Endothelial cell of umbilical vein (primary cell): ENCODE results near the gene FHIT. TPM values are rescaled to one million over a fixed set of nuclear protein-coding genes. Genes with fewer than 3 reads are reported as not detected.

ENCODE experiments used
- BruUV-seq: library from RNA; stranded (reverse); fragments of 400-500 nt; replicated peaks from 2 replicates; lab custom pipeline; 2021; lab: Mats Ljungman, UMichigan
- CTCF ChIA-PET: fragments of 300-600, 350-600 bp; sonication (Branson Sonifier 250); formaldehyde crosslinking; loops from one replicate; lab custom pipeline; 2021; ENCODE audit warnings: antibody characterized with exemption, inconsistent platforms; lab: Charles Lee
- POLR2A ChIA-PET: fragments of 300-600, 350-600 bp; sonication (Branson Sonifier 250); formaldehyde crosslinking; loops from one replicate; lab custom pipeline; 2021; ENCODE audit warnings: antibody characterized with exemption, inconsistent platforms; lab: Charles Lee
- DNase-seq: peaks from one replicate; pipeline ENCODE4 v3.0.0-alpha.2; 2011; ENCODE audit warnings: low read depth, low spot score
- FAIRE-seq: peaks from 2 replicates; lab custom pipeline; 2011; peaks lifted over from hg19 to GRCh38; lab: Jason Lieb, UNC
- H2AFZ ChIP-seq: 2 replicates; pipeline ENCODE4 v1.6.0; 2012; ENCODE audit warnings: low read depth, low read length, control low read depth, inconsistent platforms
- H3K27ac ChIP-seq: 2 replicates; pipeline ENCODE4 v1.5.1; 2011; ENCODE audit warnings: low read depth, mild to moderate bottlenecking, control low read depth, low read length, moderate library complexity; ENCODE audit not compliant: insufficient read depth
- H3K27me3 ChIP-seq, 2 experiments: 2 replicates each; pipeline versions ENCODE4 v1.6.0 to v1.6.1; 2011; ENCODE audit warnings: low read length in 2 of 2, mixed read lengths in 1 of 2; ENCODE audit not compliant: control insufficient read depth in 2 of 2, insufficient read depth in 2 of 2
- H3K36me3 ChIP-seq, 2 experiments: 2 replicates in 1 of 2; 3 replicates in 1 of 2; pipeline ENCODE4 v1.5.1; 2011; ENCODE audit warnings: low read length in 2 of 2, mild to moderate bottlenecking in 1 of 2, moderate library complexity in 1 of 2; ENCODE audit not compliant: control insufficient read depth in 2 of 2, insufficient read depth in 2 of 2; ENCODE audit errors: extremely low read depth in 1 of 2
- H3K4me1 ChIP-seq: 3 replicates; pipeline ENCODE4 v1.5.1; 2011; ENCODE audit warnings: mild to moderate bottlenecking, low read length; ENCODE audit not compliant: control insufficient read depth, insufficient read depth; ENCODE audit errors: extremely low read depth
- H3K4me2 ChIP-seq: 2 replicates; pipeline ENCODE4 v1.6.1; 2011; ENCODE audit warnings: low read length, control low read depth, mixed read lengths; ENCODE audit not compliant: insufficient read depth
- H3K4me3 ChIP-seq, 3 experiments: fragments of 200-600 bp in 1 of 3; sonication (generic), shearing (Covaris generic) in 1 of 3; replicated peaks in 1 of 3; 2 replicates each; pipeline ENCODE4 v1.5.1; 2011 to 2016; ENCODE audit warnings: control low read depth in 3 of 3, low read length in 3 of 3, mild to moderate bottlenecking in 2 of 3, inconsistent platforms in 1 of 3, low read depth in 1 of 3, moderate library complexity in 1 of 3; ENCODE audit not compliant: insufficient read depth in 1 of 3
- H3K79me2 ChIP-seq: 2 replicates; pipeline ENCODE4 v1.6.0; 2012; ENCODE audit warnings: low read length, inconsistent platforms; ENCODE audit not compliant: control insufficient read depth, insufficient read depth
- H3K9ac ChIP-seq: replicated peaks from 2 replicates; pipeline ENCODE3; 2011; ENCODE audit warnings: low read length, control low read depth; ENCODE audit not compliant: insufficient read depth; ENCODE audit errors: extremely low read depth
- H3K9me1 ChIP-seq: replicated peaks from 3 replicates; pipeline ENCODE4 v1.6.0; 2011; ENCODE audit warnings: mild to moderate bottlenecking, low read length; ENCODE audit not compliant: control insufficient read depth, insufficient read depth; ENCODE audit errors: extremely low read depth
- H3K9me3 ChIP-seq: replicated peaks from 2 replicates; pipeline ENCODE4 v1.5.1; 2012; ENCODE audit warnings: low read length, inconsistent platforms; ENCODE audit not compliant: control insufficient read depth, insufficient read depth
- H4K20me1 ChIP-seq: replicated peaks from 2 replicates; pipeline ENCODE3; 2011; ENCODE audit warnings: mild to moderate bottlenecking, low read length; ENCODE audit not compliant: control insufficient read depth, insufficient read depth; ENCODE audit errors: extremely low read depth
- CTCF ChIP-seq, 2 donors: IDR thresholded peaks; 1 replicate in 1 of 2; 2 replicates in 1 of 2; pipeline ENCODE4 v1.5.1; 2011; ENCODE audit warnings: low read length in 2 of 2, mild to moderate bottlenecking in 2 of 2, moderate library complexity in 2 of 2, control low read depth in 1 of 2, inconsistent platforms in 1 of 2, low read depth in 1 of 2; ENCODE audit not compliant: insufficient read depth in 1 of 2; ENCODE audit errors: extremely low read depth in 1 of 2
- EZH2 ChIP-seq: IDR thresholded peaks from 2 replicates; pipeline ENCODE4 v1.6.1; 2012; ENCODE audit warnings: borderline replicate concordance, low read depth, mild to moderate bottlenecking, moderate library complexity, low read length, inconsistent platforms; ENCODE audit not compliant: severe bottlenecking
- FOS ChIP-seq: IDR thresholded peaks from 2 replicates; pipeline ENCODE4 v1.6.1; 2011; ENCODE audit warnings: mild to moderate bottlenecking, low read length, moderate library complexity, borderline replicate concordance; ENCODE audit not compliant: insufficient read depth
- GATA2 ChIP-seq: IDR thresholded peaks from 2 replicates; pipeline ENCODE4 v1.7.0; 2011; ENCODE audit warnings: low read depth, mild to moderate bottlenecking, moderate library complexity, mixed read lengths, low read length; ENCODE audit not compliant: insufficient read length, insufficient read depth
- JUN ChIP-seq: IDR thresholded peaks from 2 replicates; pipeline ENCODE4 v1.6.1; 2011; ENCODE audit warnings: borderline replicate concordance, low read depth; ENCODE audit not compliant: insufficient read length, insufficient read depth
- MAX ChIP-seq: IDR thresholded peaks from 2 replicates; pipeline ENCODE4 v1.6.1; 2011; ENCODE audit not compliant: insufficient read depth, insufficient read length
- MYC ChIP-seq: IDR thresholded peaks from one replicate; pipeline ENCODE4 v1.6.1; 2011; ENCODE audit warnings: mild to moderate bottlenecking, low read depth, low read length
- POLR2A ChIP-seq: IDR thresholded peaks from 2 replicates; pipeline ENCODE4 v1.6.1; 2012; ENCODE audit warnings: low read depth, mild to moderate bottlenecking, control low read depth, low read length
- POLR2AphosphoS5 ChIP-seq: IDR thresholded peaks from 2 replicates; pipeline ENCODE4 v1.6.1; 2012; ENCODE audit warnings: low read depth, mild to moderate bottlenecking, control low read depth, low read length, moderate library complexity; ENCODE audit not compliant: insufficient read depth
- dilution Hi-C: fragments of 300-500 bp; cut with MboI; formaldehyde crosslinking; loops from one replicate; pipeline ENCODE4 v1.15.0; 2019; ENCODE audit warnings: low sequenced_read_pairs; ENCODE audit not compliant: extremely low pct_ligation_motif_present
- intact Hi-C: fragments of 100-400 bp; cut with micrococcal nuclease; formaldehyde crosslinking; loops from one replicate; pipeline ENCODE4 v1.10.0; 2022
- polyA plus RNA-seq, 4 experiments: library from polyadenylated mRNA; depleted of rRNA in 3 of 4; stranded (reverse) in 3 of 4; unstranded in 1 of 4; fragments of >200 nt; gene quantifications; 2 replicates each; pipeline versions ENCODE4 v1.2.1 to v1.2.3, GENCODE V29; 2011 to 2012; ENCODE audit warnings: missing spikeins in 1 of 4
- total RNA-seq: library from RNA; stranded (reverse); gene quantifications from 2 replicates; pipeline ENCODE4 v1.2.3, GENCODE V29; 2021

Gene FHIT
- total and polyA plus RNA-seq, 2 donors (not counting 3 experiments of a cell fraction or from before 2014, with no cell fraction given) = 0.47 to 2.2 TPM

- Histone ChIP-seq H4K20me1 (no peaks in the 10 kb centered on the region), H3K4me3 (no peak overlapping the region), H3K27me3 (no peaks in the 10 kb centered on the region), H3K9me3 (no peaks in the 10 kb centered on the region), H3K9me1 (no peaks in the 10 kb centered on the region), H3K4me1 (no peaks in the 10 kb centered on the region), H3K79me2 (no peaks in the 10 kb centered on the region), H3K4me2 (no peak overlapping the region), H3K27ac (no peak overlapping the region), H3K9ac (no peak overlapping the region), H2AFZ (no peak overlapping the region), H3K36me3 (no peaks in the 10 kb centered on the region)
- FAIRE-seq (no peak), DNase-seq (no peak)
- intact Hi-C loops (no loop called here), dilution Hi-C loops (no loop called here)
- BruUV-seq = no TSS peak
- ChIA-PET POLR2A (no interaction called here), CTCF (no interaction called here)
- TF ChIP-seq JUN (no peak), MYC (no peak), CTCF (IDR thresholded peaks at IDR 0.05; ENCODE audit: extremely low read depth in 1 of 2, insufficient read depth in 1 of 2, low read depth in 1 of 2, low read length in 2 of 2) (no peak), EZH2 (no peak)
Measured at GRCh38 chr3:60771766-60772165, 479.5 kb downstream of the FHIT start.

DNA sequence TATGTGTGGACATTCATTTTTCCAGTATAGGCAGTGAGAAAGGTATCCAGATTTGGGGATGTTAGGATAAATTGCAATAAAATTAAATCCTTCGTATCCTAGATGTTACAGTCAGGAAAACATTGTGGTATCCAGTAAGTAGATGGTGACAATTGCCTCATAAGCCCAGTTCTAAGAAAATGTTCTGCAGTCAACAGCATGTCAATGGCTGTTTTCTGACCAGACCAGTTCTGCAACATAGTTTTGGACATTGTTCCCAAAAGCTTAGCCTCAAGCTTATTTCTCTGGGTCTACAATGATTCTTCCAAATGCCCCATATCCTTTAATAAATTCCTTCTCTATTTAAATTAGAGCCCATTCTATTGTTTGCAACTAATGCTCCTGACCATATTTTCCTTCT, 480.7 kb downstream of the FHIT start:
- intact Hi-C loops = no loop called here
- no peaks in the 10 kb centered on the region for H3K9me3 ChIP-seq

More for the DNA sequence above, 480.7 kb downstream of the FHIT start:
- no peak for FAIRE-seq
- Histone ChIP-seq H3K9ac (no peak overlapping the region), H3K36me3 (no peaks in the 10 kb centered on the region), H3K9me1 (no peaks in the 10 kb centered on the region), H3K27ac (no peak overlapping the region), H3K79me2 (no peaks in the 10 kb centered on the region), H4K20me1 (no peaks in the 10 kb centered on the region), H3K4me3 (no peak overlapping the region), H3K4me1 (no peaks in the 10 kb centered on the region), H3K27me3 (no peaks in the 10 kb centered on the region), H3K4me2 (no peak overlapping the region), H2AFZ (no peak overlapping the region)
- CTCF ChIA-PET = no interaction called here
- no peak for DNase-seq
- BruUV-seq = no TSS peak
- dilution Hi-C loops = no loop called here
- no peak for TF ChIP-seq GATA2
- no peak for TF ChIP-seq MAX
- no peak for TF ChIP-seq MYC
- TF ChIP-seq JUN = no peak
- TF ChIP-seq CTCF (IDR thresholded peaks at IDR 0.05; ENCODE audit: extremely low read depth in 1 of 2, insufficient read depth in 1 of 2, low read depth in 1 of 2, low read length in 2 of 2) = no peak
- TF ChIP-seq POLR2A = no peak
- TF ChIP-seq POLR2AphosphoS5 = no peak
- no peak for TF ChIP-seq EZH2
- TF ChIP-seq FOS = no peak
- POLR2A ChIA-PET = no interaction called here
